HCT116 (cell line): ENCODE results near the gene ZXDC. TPM values are rescaled to one million over a fixed set of nuclear protein-coding genes. Genes with fewer than 3 reads are reported as not detected.

Experiments
- EGR1 ChIP-seq: IDR thresholded peaks from 2 replicates; pipeline ENCODE4 v1.6.1; 2012; ENCODE audit warnings: low read depth
- POLR2AphosphoS5 ChIP-seq: IDR thresholded peaks from 2 replicates; pipeline ENCODE4 v1.6.1; 2011; ENCODE audit warnings: mild to moderate bottlenecking, low read depth, low read length, moderate library complexity
- RAD21 ChIP-seq: IDR thresholded peaks from 2 replicates; pipeline ENCODE4 v1.6.1; 2012; ENCODE audit warnings: low read depth, mild to moderate bottlenecking
- SIN3A ChIP-seq: IDR thresholded peaks from 2 replicates; pipeline ENCODE4 v1.6.1; 2012; ENCODE audit warnings: low read depth
- YY1 ChIP-seq: IDR thresholded peaks from 2 replicates; pipeline ENCODE4 v1.6.1; 2011; ENCODE audit warnings: low read length, low read depth, moderate library complexity, mild to moderate bottlenecking; ENCODE audit not compliant: insufficient replicate concordance; ENCODE audit errors: extremely low read depth
- ZFX ChIP-seq: fragments of 450-650 bp; IDR thresholded peaks from 2 replicates; pipeline ENCODE4 v1.6.1; 2017
- total RNA-seq: library from RNA; stranded (reverse); gene quantifications from one replicate; pipeline ENCODE4 v1.2.1, GENCODE V29; 2021; ENCODE audit not compliant: unreplicated experiment
- TF ChIP-seq, protein P1 (sequence below): IDR thresholded peaks from 2 replicates; pipeline ENCODE4 v1.6.1; 2012; ENCODE audit warnings: low read depth

The ZXDC gene
- total RNA-seq, 1 experiment from 2014 or later = 29.9 TPM

- TF ChIP-seq ZFX (0 out of 2 replicates have a peak, but pooled peaks have one; percentile 44), SIN3A (peak; percentile 42; the same call in 1 of the 2 replicates), RAD21 (no peak), EGR1 (peak; percentile 56; the same call in 1 of the 2 replicates), POLR2AphosphoS5 (peak; percentile 50), YY1 (no peak)
- TF ChIP-seq, protein P1, sequence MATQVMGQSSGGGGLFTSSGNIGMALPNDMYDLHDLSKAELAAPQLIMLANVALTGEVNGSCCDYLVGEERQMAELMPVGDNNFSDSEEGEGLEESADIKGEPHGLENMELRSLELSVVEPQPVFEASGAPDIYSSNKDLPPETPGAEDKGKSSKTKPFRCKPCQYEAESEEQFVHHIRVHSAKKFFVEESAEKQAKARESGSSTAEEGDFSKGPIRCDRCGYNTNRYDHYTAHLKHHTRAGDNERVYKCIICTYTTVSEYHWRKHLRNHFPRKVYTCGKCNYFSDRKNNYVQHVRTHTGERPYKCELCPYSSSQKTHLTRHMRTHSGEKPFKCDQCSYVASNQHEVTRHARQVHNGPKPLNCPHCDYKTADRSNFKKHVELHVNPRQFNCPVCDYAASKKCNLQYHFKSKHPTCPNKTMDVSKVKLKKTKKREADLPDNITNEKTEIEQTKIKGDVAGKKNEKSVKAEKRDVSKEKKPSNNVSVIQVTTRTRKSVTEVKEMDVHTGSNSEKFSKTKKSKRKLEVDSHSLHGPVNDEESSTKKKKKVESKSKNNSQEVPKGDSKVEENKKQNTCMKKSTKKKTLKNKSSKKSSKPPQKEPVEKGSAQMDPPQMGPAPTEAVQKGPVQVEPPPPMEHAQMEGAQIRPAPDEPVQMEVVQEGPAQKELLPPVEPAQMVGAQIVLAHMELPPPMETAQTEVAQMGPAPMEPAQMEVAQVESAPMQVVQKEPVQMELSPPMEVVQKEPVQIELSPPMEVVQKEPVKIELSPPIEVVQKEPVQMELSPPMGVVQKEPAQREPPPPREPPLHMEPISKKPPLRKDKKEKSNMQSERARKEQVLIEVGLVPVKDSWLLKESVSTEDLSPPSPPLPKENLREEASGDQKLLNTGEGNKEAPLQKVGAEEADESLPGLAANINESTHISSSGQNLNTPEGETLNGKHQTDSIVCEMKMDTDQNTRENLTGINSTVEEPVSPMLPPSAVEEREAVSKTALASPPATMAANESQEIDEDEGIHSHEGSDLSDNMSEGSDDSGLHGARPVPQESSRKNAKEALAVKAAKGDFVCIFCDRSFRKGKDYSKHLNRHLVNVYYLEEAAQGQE = no peak
- TF ChIP-seq, all 23 proteins: peak for 5
These were observed 722 bp upstream of the ZXDC start (continued) for GRCh38 chr3:126476166-126477060.
